ENCODE data around the gene RXRG. TPM values are rescaled to one million over a fixed set of nuclear protein-coding genes. Genes with fewer than 3 reads are reported as not detected.
A peak's percentile ranks its signal among the peaks of the same experiment; 100 is the strongest.

The RXRG gene
- total RNA-seq, 5 donors from 2014 or later (not counting 1 experiment from before 2014, with no cell fraction given): not detected

- peaks cover 47 to 52% of the 10 kb centered on the region in 2 donors for H3K27me3 Mint-ChIP-seq
- no peaks in the 10 kb centered on the region for H3K4me1 Mint-ChIP-seq
- CTCF ChIA-PET: no interaction called here
- Histone ChIP-seq H3K9me3 (no peaks in the 10 kb centered on the region), H3K4me3 (ENCODE audit: control insufficient read depth in 1 of 2, extremely low read depth in 1 of 2, low read length in 1 of 2) (no peak overlapping the region), H3K27me3 (replicated peaks in 1 of 2; ENCODE audit: control insufficient read depth in 2 of 2, extremely low read depth in 1 of 2, insufficient read depth in 2 of 2, low read length in 1 of 2) (peaks cover 20 to 38% of the 10 kb centered on the region in 2 experiments), H3K36me3 (ENCODE audit: control insufficient read depth in 2 of 2, extremely low read depth in 1 of 2, insufficient read depth in 1 of 2, low read length in 1 of 2) (no peaks in the 10 kb centered on the region), H3K27ac (ENCODE audit: low read length) (no peak overlapping the region), H3K4me1 (ENCODE audit: control insufficient read depth in 1 of 2, extremely low read depth in 1 of 2, insufficient read depth in 2 of 2, low read length in 2 of 2) (peaks cover 0 to 14% of the 10 kb centered on the region in 2 experiments)
- DNase-seq (peak in 2 of 35 experiments; percentile 11 to 13), ATAC-seq (replicated peaks in 1 of 4) (peak in 3 of 4 experiments; percentile 51 to 65 (median 59))
- no peaks in the 10 kb centered on the region for H3K36me3 Mint-ChIP-seq
- no peak overlapping the region for H3K27ac Mint-ChIP-seq
- no peaks in the 10 kb centered on the region for H3K9me3 Mint-ChIP-seq
- WGBS (ENCODE audit: insufficient coverage): 13% methylated on average over 3 of the region's 8 CpGs
- H3K4me3 Mint-ChIP-seq: peak overlapping the region in 1 of 3 donors; percentile 8
- POLR2A ChIA-PET: interaction anchor here in 1 of 2 donors (1.1 kb wide), 1 partner anchor 19 kb away, joined by 4 read pairs; no protein-coding TSS in a partner anchor
Measured at GRCh38 chr1:165443539-165444311, 1.2 kb downstream of the RXRG start.

- Histone ChIP-seq H3K27ac (ENCODE audit: low read length) (no peak overlapping the region), H3K4me3 (ENCODE audit: control insufficient read depth in 1 of 2, extremely low read depth in 1 of 2, low read length in 1 of 2) (no peak overlapping the region), H3K27me3 (replicated peaks in 1 of 2; ENCODE audit: control insufficient read depth in 2 of 2, extremely low read depth in 1 of 2, insufficient read depth in 2 of 2, low read length in 1 of 2) (peaks cover 18 to 38% of the 10 kb centered on the region in 2 experiments), H3K4me1 (ENCODE audit: control insufficient read depth in 1 of 2, extremely low read depth in 1 of 2, insufficient read depth in 2 of 2, low read length in 2 of 2) (peaks cover 0 to 14% of the 10 kb centered on the region in 2 experiments), H3K9me3 (no peaks in the 10 kb centered on the region), H3K36me3 (ENCODE audit: control insufficient read depth in 2 of 2, extremely low read depth in 1 of 2, insufficient read depth in 1 of 2, low read length in 1 of 2) (no peaks in the 10 kb centered on the region)
- no peaks in the 10 kb centered on the region for H3K9me3 Mint-ChIP-seq
- H3K36me3 Mint-ChIP-seq: no peaks in the 10 kb centered on the region
- ATAC-seq (replicated peaks in 1 of 4): no peak
- H3K27ac Mint-ChIP-seq: no peak overlapping the region
- no peak overlapping the region for H3K4me3 Mint-ChIP-seq
- H3K4me1 Mint-ChIP-seq: no peaks in the 10 kb centered on the region
- H3K27me3 Mint-ChIP-seq: peaks cover 37 to 46% of the 10 kb centered on the region in 2 donors
- ChIA-PET CTCF (no interaction called here), POLR2A (interaction anchor here in 1 of 2 donors (0.5 to 1.1 kb wide), 2 partner anchors 18 to 92 kb away, joined by 4 to 6 read pairs; no protein-coding TSS in a partner anchor)
- DNase-seq: no peak
Measured at GRCh38 chr1:165442653-165443052, 2.3 kb downstream of the RXRG start.

- Mint-ChIP-seq H3K4me3 (no peak overlapping the region), H3K36me3 (no peaks in the 10 kb centered on the region), H3K9me3 (no peaks in the 10 kb centered on the region), H3K27me3 (peaks cover 36 to 46% of the 10 kb centered on the region in 2 donors), H3K4me1 (no peaks in the 10 kb centered on the region), H3K27ac (no peak overlapping the region)
- peaks cover 0 to 14% of the 10 kb centered on the region in 2 experiments for H3K4me1 ChIP-seq (ENCODE audit: control insufficient read depth in 1 of 2, extremely low read depth in 1 of 2, insufficient read depth in 2 of 2, low read length in 2 of 2)
- ATAC-seq (replicated peaks in 1 of 4) (no peak), DNase-seq (no peak)
- no peak overlapping the region for H3K4me3 ChIP-seq (ENCODE audit: control insufficient read depth in 1 of 2, extremely low read depth in 1 of 2, low read length in 1 of 2)
- CTCF ChIA-PET: no interaction called here
- POLR2A ChIA-PET: no interaction called here
- WGBS (ENCODE audit: insufficient coverage): 20% methylated on average over 2 of the region's 3 CpGs
- no peaks in the 10 kb centered on the region for H3K36me3 ChIP-seq (ENCODE audit: control insufficient read depth in 2 of 2, extremely low read depth in 1 of 2, insufficient read depth in 1 of 2, low read length in 1 of 2)
- H3K9me3 ChIP-seq: no peaks in the 10 kb centered on the region
- peaks cover 18 to 38% of the 10 kb centered on the region in 2 experiments for H3K27me3 ChIP-seq (replicated peaks in 1 of 2; ENCODE audit: control insufficient read depth in 2 of 2, extremely low read depth in 1 of 2, insufficient read depth in 2 of 2, low read length in 1 of 2)
- no peak overlapping the region for H3K27ac ChIP-seq (ENCODE audit: low read length)
Measured at GRCh38 chr1:165442053-165442452, 2.9 kb downstream of the RXRG start.

GRCh38 chr1:165441166-165441880 lies 3.6 kb downstream of the RXRG start:
- Mint-ChIP-seq H3K27ac (no peak overlapping the region), H3K9me3 (no peaks in the 10 kb centered on the region), H3K36me3 (no peaks in the 10 kb centered on the region), H3K4me1 (no peaks in the 10 kb centered on the region), H3K4me3 (no peak overlapping the region), H3K27me3 (peaks cover 37 to 45% of the 10 kb centered on the region in 2 donors)
- peaks cover 15 to 38% of the 10 kb centered on the region in 2 experiments for H3K27me3 ChIP-seq (replicated peaks in 1 of 2; ENCODE audit: control insufficient read depth in 2 of 2, extremely low read depth in 1 of 2, insufficient read depth in 2 of 2, low read length in 1 of 2)
- ChIA-PET CTCF (no interaction called here), POLR2A (no interaction called here)
- H3K36me3 ChIP-seq (ENCODE audit: control insufficient read depth in 2 of 2, extremely low read depth in 1 of 2, insufficient read depth in 1 of 2, low read length in 1 of 2): no peaks in the 10 kb centered on the region
- ATAC-seq (replicated peaks in 1 of 4): no peak
- peaks cover 0 to 14% of the 10 kb centered on the region in 2 experiments for H3K4me1 ChIP-seq (ENCODE audit: control insufficient read depth in 1 of 2, extremely low read depth in 1 of 2, insufficient read depth in 2 of 2, low read length in 2 of 2)
- no peaks in the 10 kb centered on the region for H3K9me3 ChIP-seq
- no peak overlapping the region for H3K4me3 ChIP-seq (ENCODE audit: control insufficient read depth in 1 of 2, extremely low read depth in 1 of 2, low read length in 1 of 2)
- DNase-seq: no peak
- no peak overlapping the region for H3K27ac ChIP-seq (ENCODE audit: low read length)
- WGBS (ENCODE audit: insufficient coverage): 53% methylated on average over 2 of the region's 5 CpGs

GRCh38 chr1:165439330-165439729 lies 5.6 kb downstream of the RXRG start:
- peaks cover 13 to 27% of the 10 kb centered on the region in 2 experiments for H3K27me3 ChIP-seq (replicated peaks in 1 of 2; ENCODE audit: control insufficient read depth in 2 of 2, extremely low read depth in 1 of 2, insufficient read depth in 2 of 2, low read length in 1 of 2)
- ChIA-PET POLR2A (interaction anchor here in 1 of 2 donors (0.6 kb wide), 1 partner anchor 141 kb away, joined by 3 read pairs; no protein-coding TSS in a partner anchor), CTCF (no interaction called here)
- H3K4me1 ChIP-seq (ENCODE audit: control insufficient read depth in 1 of 2, extremely low read depth in 1 of 2, insufficient read depth in 2 of 2, low read length in 2 of 2): peaks cover 0 to 5% of the 10 kb centered on the region in 2 experiments
- no peak for DNase-seq
- peaks cover 37 to 45% of the 10 kb centered on the region in 2 donors for H3K27me3 Mint-ChIP-seq
- H3K9me3 Mint-ChIP-seq: no peaks in the 10 kb centered on the region
- H3K4me3 Mint-ChIP-seq: no peak overlapping the region
- no peaks in the 10 kb centered on the region for H3K9me3 ChIP-seq
- ATAC-seq (replicated peaks in 1 of 4): no peak
- no peaks in the 10 kb centered on the region for H3K36me3 ChIP-seq (ENCODE audit: control insufficient read depth in 2 of 2, extremely low read depth in 1 of 2, insufficient read depth in 1 of 2, low read length in 1 of 2)
- no peak overlapping the region for H3K27ac ChIP-seq (ENCODE audit: low read length)
- no peak overlapping the region for H3K27ac Mint-ChIP-seq
- no peak overlapping the region for H3K4me3 ChIP-seq (ENCODE audit: control insufficient read depth in 1 of 2, extremely low read depth in 1 of 2, low read length in 1 of 2)
- no peaks in the 10 kb centered on the region for H3K4me1 Mint-ChIP-seq
- 84% methylated on average over 5 of the region's 6 CpGs for WGBS (ENCODE audit: insufficient coverage)
- H3K36me3 Mint-ChIP-seq: no peaks in the 10 kb centered on the region

- Mint-ChIP-seq H3K27ac (no peak overlapping the region), H3K4me1 (no peaks in the 10 kb centered on the region), H3K27me3 (peaks cover 20 to 29% of the 10 kb centered on the region in 2 donors), H3K9me3 (no peaks in the 10 kb centered on the region), H3K4me3 (no peak overlapping the region), H3K36me3 (no peaks in the 10 kb centered on the region)
- Histone ChIP-seq H3K4me1 (ENCODE audit: control insufficient read depth in 1 of 2, extremely low read depth in 1 of 2, insufficient read depth in 2 of 2, low read length in 2 of 2) (no peaks in the 10 kb centered on the region), H3K9me3 (no peaks in the 10 kb centered on the region), H3K4me3 (ENCODE audit: control insufficient read depth in 1 of 2, extremely low read depth in 1 of 2, low read length in 1 of 2) (no peak overlapping the region), H3K27ac (ENCODE audit: low read length) (no peak overlapping the region), H3K36me3 (ENCODE audit: control insufficient read depth in 2 of 2, extremely low read depth in 1 of 2, insufficient read depth in 1 of 2, low read length in 1 of 2) (no peaks in the 10 kb centered on the region), H3K27me3 (replicated peaks in 1 of 2; ENCODE audit: control insufficient read depth in 2 of 2, extremely low read depth in 1 of 2, insufficient read depth in 2 of 2, low read length in 1 of 2) (peaks cover under 1 to 14% of the 10 kb centered on the region in 2 experiments)
- ChIA-PET CTCF (interaction anchor here in 1 of 2 donors (0.6 kb wide), 1 partner anchor 72 kb away, joined by 4 read pairs; no protein-coding TSS in a partner anchor), POLR2A (no interaction called here)
- ATAC-seq (replicated peaks in 1 of 4) (no peak), DNase-seq (no peak)
- no CpG with 5 or more reads among the region's 2 CpGs for WGBS (ENCODE audit: insufficient coverage)
Measured at GRCh38 chr1:165436994-165437393, 7.9 kb downstream of the RXRG start.

Data from T-cell (primary cell).